Choroid plexus epithelial cell (primary cell): ENCODE data around the gene XBP1.
"Not testable (repeated sequence)": the region's sequence is repeated elsewhere in the genome, so short reads cannot be mapped to it uniquely, and the experiment has no call there.

Source experiments
- DNase-seq: peaks from one replicate; pipeline ENCODE4 v3.0.0-alpha.2; 2010; ENCODE audit warnings: low read depth
- H3K4me3 ChIP-seq: 2 replicates; pipeline ENCODE4 v1.5.1; 2011; ENCODE audit warnings: low read depth, mild to moderate bottlenecking, control low read depth, low read length, moderate library complexity
- CTCF ChIP-seq: conservative IDR thresholded peaks from 2 replicates; pipeline ENCODE4 v1.5.1; 2011; ENCODE audit warnings: low read depth, mild to moderate bottlenecking, control low read depth, inconsistent platforms, low read length, moderate library complexity

Gene XBP1

GRCh38 chr22:28826921-28827320, 26.6 kb upstream of the XBP1 start:
- no peak overlapping the region for H3K4me3 ChIP-seq
- TF ChIP-seq CTCF = no peak
- DNase-seq = no peak

- not testable (repeated sequence) for DNase-seq, H3K4me3 ChIP-seq
These were observed 26.1 kb upstream of the XBP1 start for GRCh38 chr22:28826430-28826829.

- not testable (repeated sequence) for H3K4me3 ChIP-seq, DNase-seq
These were observed 24.1 kb upstream of the XBP1 start for GRCh38 chr22:28824455-28824854.

GRCh38 chr22:28822930-28823551, 22.7 kb upstream of the XBP1 start:
- no peak overlapping the region for H3K4me3 ChIP-seq
- no peak for DNase-seq
- TF ChIP-seq CTCF = no peak

- H3K4me3 ChIP-seq = no peak overlapping the region
- TF ChIP-seq CTCF = no peak
- DNase-seq = no peak
These were observed 21.1 kb upstream of the XBP1 start for GRCh38 chr22:28821452-28821851.

GRCh38 chr22:28820885-28821284, 20.5 kb upstream of the XBP1 start:
- no peak for DNase-seq
- no peak for TF ChIP-seq CTCF

GRCh38 chr22:28819253-28820096, 19.1 kb upstream of the XBP1 start:
- DNase-seq = no peak
- no peak for TF ChIP-seq CTCF
- H3K4me3 ChIP-seq = no peak overlapping the region

More at GRCh38 chr22:28820885-28821284, 20.5 kb upstream of the XBP1 start:
- H3K4me3 ChIP-seq = no peak overlapping the region
